Psoas muscle (tissue), 8 donors: ENCODE results near the gene LIG3. TPM values are rescaled to one million over a fixed set of nuclear protein-coding genes. Genes with fewer than 3 reads are reported as not detected.

Experiments
- ATAC-seq, 4 donors: fragments of 200-7000 bp; cut with Tn5 transposase; one replicate each; pipeline ENCODE4 v1.9.1; 2020; ENCODE audit warnings: moderate library complexity in 3 of 4, mild to moderate bottlenecking in 2 of 4
- DNase-seq, 2 donors: peaks; one replicate each; pipeline ENCODE4 v3.0.0-alpha.2; 2020
- H3K27ac ChIP-seq: fragments of 200-600 bp; one replicate; pipeline ENCODE4 v1.8.0; 2022
- H3K27me3 ChIP-seq, 3 donors: fragments of 200-600 bp in 1 of 3; one replicate each; pipeline versions ENCODE4 v1.6.1 to v1.8.0; 2013 to 2022; ENCODE audit warnings: low read length in 2 of 3, mild to moderate bottlenecking in 2 of 3, moderate library complexity in 1 of 3; ENCODE audit not compliant: insufficient read depth in 3 of 3
- H3K36me3 ChIP-seq, 2 donors: fragments of 200-600 bp in 1 of 2; one replicate each; pipeline versions ENCODE4 v1.6.1 to v1.8.0; 2013 to 2022; ENCODE audit warnings: low read depth in 1 of 2, mild to moderate bottlenecking in 1 of 2, moderate library complexity in 1 of 2; ENCODE audit not compliant: insufficient read depth in 1 of 2
- H3K4me1 ChIP-seq: fragments of 200-600 bp; one replicate; pipeline ENCODE4 v1.8.0; 2022
- H3K4me3 ChIP-seq: fragments of 200-600 bp; one replicate; pipeline ENCODE4 v1.8.0; 2022; ENCODE audit warnings: mild to moderate bottlenecking
- H3K9me3 ChIP-seq: fragments of 200-600 bp; one replicate; pipeline ENCODE4 v1.8.0; 2022
- CTCF ChIP-seq: fragments of 200-600 bp; IDR thresholded peaks from one replicate; pipeline ENCODE4 v1.8.0; 2022; ENCODE audit warnings: antibody characterized with exemption
- WGBS, 3 donors: extraction: QIAGEN DNeasy Blood & Tissue Kit; methylation state at CpG; one replicate each; pipeline versions ENCODE4 v1.1.6 to v1.1.7; 2013; 5-methylcytosine and 5-hydroxymethylcytosine counted together
- intact Hi-C, 2 donors: fragments of 100-400 bp; cut with DNase I; formaldehyde crosslinking; loops; one replicate each; pipeline versions ENCODE4 v1.11.0 to v1.14.2; 2022
- polyA plus RNA-seq, 3 donors: library from polyadenylated mRNA; stranded (reverse); fragments of 200-250 nt; gene quantifications; one replicate each; pipeline ENCODE4 v1.2.3, GENCODE V29; 2013
- total RNA-seq, 4 donors: library from RNA; stranded (reverse); fragmentation: NEBNext Ultra II Directional in 2 of 4; extraction: Animal tissue kit (Norgen Biotek cat#: 25700) in 2 of 4; gene quantifications; one replicate each; pipeline versions ENCODE4 v1.2.1 to v1.2.4, GENCODE V29; 2021 to 2023
- donor health status: healthy with polysubstance abuse.
- donor health status: DM: no; HTN: no; CAD: no; lungs with moderate emphysema.
- donor health status: Bipolar disorder and iron deficiency.
- donor health status: healthy.
- donor health status: DM: yes; HTN: yes; CAD: no.
- donor health status: DM: no; HTN: no; CAD: no.
- donor health status: DM: no; HTN: no; CAD: no.
- donor health status: DM: yes; HTN: yes; CAD: no.

The LIG3 gene
- total and polyA plus RNA-seq, 7 donors, result 11.5 to 28.2 (median 23.5) TPM

DNA sequence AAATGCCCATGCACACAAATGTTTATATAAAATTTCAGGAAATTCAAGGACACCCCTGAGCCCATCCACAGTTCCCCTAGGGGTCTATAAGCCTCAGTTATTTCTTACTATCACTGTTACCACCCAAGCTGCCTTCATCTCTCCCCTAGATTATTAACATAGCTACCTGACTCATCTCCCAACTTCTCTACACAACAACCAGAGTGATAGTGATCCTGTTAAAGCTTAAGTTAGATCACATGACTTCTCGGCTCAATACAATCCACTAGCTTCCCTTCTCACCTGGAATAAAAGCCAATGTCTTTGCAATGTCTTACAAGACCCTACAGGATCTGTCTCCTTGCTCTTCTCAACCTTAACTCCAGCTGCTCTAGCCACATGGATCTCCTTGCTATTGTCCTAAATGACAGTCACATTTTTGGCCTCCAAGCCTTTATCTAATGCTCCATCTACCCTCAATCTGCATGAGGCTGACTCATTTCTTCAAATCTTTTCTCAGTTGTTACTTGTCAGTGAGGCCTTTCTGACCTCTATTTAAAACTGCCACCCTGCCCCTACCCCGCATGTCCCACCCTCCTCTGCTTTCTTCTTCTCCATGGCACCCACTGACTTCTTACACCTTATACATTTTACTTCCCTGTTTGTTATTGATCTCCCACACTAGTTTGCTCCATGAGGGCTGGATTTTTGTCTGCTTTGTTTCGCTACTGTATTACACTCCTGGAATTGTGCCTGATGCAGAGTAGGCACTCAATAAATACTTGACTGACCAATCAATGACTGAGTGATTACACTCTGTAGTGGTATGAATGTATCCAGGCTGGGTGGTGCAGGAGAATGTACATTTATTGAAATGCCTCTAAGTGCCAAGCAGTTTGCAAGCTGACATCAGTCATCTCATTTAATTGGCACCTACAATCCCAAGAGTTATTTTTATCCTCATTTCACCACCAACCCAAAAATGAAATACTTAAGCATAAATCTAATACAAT lies 5.2 kb upstream of the LIG3 start:
- Histone ChIP-seq H3K27ac (no peak overlapping the region), H3K4me1 (peaks cover 7% of the 10 kb centered on the region), H3K27me3 (no peaks in the 10 kb centered on the region), H3K36me3 (peaks cover 0 to 15% of the 10 kb centered on the region in 2 donors), H3K4me3 (no peak overlapping the region), H3K9me3 (no peaks in the 10 kb centered on the region)
- no peak for DNase-seq
- 81 to 84% (median 82%) methylated on average over 3 of the region's 3 CpGs for WGBS, 3 donors
- no peak for TF ChIP-seq CTCF
- no peak for ATAC-seq
- intact Hi-C loops, result no loop called here

GRCh38 chr17:34979153-34979552 lies 1.2 kb upstream of the LIG3 start:
- Histone ChIP-seq H3K9me3 (no peaks in the 10 kb centered on the region), H3K4me1 (peaks cover 20% of the 10 kb centered on the region), H3K27me3 (no peaks in the 10 kb centered on the region), H3K36me3 (peaks cover 0 to 10% of the 10 kb centered on the region in 2 donors), H3K27ac (peak overlapping the region; percentile 99), H3K4me3 (peak overlapping the region; percentile 98)
- DNase-seq (no peak), ATAC-seq (no peak)
- intact Hi-C loops, result no loop called here
- WGBS, 3 donors, result 86 to 92% (median 87%) methylated on average over 7 of the region's 7 CpGs
- TF ChIP-seq CTCF, result no peak

DNA sequence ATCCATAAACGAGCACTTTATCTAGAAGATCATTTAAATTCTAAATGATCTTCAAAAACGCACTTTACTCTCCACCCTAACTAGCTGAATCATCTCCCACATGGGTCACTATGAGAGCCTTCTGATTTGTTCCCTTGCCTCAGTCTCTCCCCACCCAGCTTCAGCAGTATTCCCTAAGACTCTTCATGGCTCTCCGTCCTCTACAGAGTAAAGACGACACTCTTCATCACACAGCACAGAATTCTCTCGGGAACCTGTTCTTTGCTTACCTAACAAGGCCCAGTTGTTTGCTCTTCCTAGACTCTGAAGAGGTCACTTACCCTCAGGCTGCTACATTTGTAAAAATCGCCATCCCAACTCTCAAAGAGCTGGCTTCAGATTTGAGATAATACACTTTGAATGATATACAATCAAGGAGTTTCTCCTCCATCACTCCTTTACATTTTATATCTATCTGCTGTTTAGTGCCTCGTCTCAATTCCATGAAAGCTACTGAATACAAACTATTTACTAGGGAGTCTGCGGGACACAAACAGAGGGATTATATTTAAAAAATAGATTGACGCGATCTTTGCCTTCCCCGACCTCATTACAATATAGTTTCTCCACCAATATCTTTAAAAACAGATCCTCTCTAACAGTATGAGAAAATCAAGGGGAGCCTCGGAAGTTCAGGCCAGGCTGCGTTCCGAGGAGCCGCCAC lies 511 bp upstream of the LIG3 start:
- DNase-seq (no peak), ATAC-seq (peak in 2 of 4 donors; percentile 29 to 37)
- Histone ChIP-seq H3K4me3 (peak overlapping the region; percentile 98), H3K36me3 (peaks cover 0 to 10% of the 10 kb centered on the region in 2 donors), H3K27ac (peak overlapping the region; percentile 99), H3K9me3 (no peaks in the 10 kb centered on the region), H3K4me1 (peaks cover 25% of the 10 kb centered on the region), H3K27me3 (no peaks in the 10 kb centered on the region)
- TF ChIP-seq CTCF, result no peak
- intact Hi-C loops, result loop anchor here in 1 of 2 donors (2.0 kb wide), 1 partner anchor 17 kb away; no protein-coding TSS in a partner anchor
- 14 to 18% (median 15%) methylated on average over 15 of the region's 15 CpGs for WGBS, 3 donors

DNA sequence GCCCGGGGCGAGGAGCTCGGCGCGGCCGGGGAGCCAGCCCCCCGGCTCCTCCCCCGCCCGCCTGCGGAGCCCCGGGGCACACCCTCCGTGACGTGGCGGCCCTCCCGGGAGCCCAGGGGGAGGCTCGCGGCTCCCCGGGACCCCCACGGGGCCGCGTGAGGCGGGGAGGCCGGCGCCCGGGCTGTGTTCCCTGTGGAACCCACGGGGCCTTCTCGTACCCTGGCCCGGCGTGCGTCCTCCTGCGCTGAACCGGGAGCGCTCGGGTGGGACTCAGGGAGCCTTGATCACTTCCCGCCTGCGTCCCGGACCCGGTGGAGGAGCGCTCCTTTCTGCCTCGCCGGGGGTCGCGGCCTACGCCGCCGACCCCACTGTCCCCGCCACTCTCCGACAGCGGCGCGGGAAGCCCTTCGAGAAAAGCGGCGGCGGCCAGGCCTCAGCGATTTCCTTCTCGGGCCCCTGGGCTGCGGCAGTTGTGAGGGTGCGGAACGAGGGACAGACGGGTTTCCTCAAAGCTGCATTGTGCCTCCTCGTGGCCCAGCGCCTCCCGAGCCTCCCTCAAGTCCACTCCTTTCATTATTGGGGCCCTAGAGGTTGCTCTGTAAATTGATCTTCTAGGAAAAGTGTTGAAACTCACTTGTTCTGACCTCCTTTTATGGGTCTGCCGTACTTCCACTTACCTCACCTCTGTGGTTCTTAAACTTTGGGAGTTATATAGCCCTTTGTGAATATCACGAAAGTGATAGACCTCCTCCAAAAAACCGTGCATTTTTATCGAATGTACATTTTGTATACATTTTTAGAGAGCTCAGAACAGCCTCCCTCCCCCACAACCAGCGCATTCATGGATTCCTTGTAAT lies 597 bp downstream of the LIG3 start:
- Histone ChIP-seq H3K27me3 (no peaks in the 10 kb centered on the region), H3K4me3 (peak overlapping the region; percentile 98), H3K27ac (peak overlapping the region; percentile 99), H3K36me3 (peaks cover 0 to 14% of the 10 kb centered on the region in 2 donors), H3K9me3 (no peaks in the 10 kb centered on the region), H3K4me1 (peaks cover 25% of the 10 kb centered on the region)
- intact Hi-C loops, result loop anchor here in 1 of 2 donors (2.0 kb wide), 1 partner anchor 18 kb away; no protein-coding TSS in a partner anchor
- ATAC-seq (peak; percentile 85 to 89 (median 87)), DNase-seq (peak; percentile 82 to 84)
- WGBS, 3 donors, result 1% methylated on average over 23 to 69 of the region's 69 CpGs
- peak; percentile 17 for TF ChIP-seq CTCF
